ENCODE data around the gene GNA15.
A peak's percentile ranks its signal among the peaks of the same experiment; 100 is the strongest.
"Not testable (repeated sequence)": the region's sequence is repeated elsewhere in the genome, so short reads cannot be mapped to it uniquely, and the experiment has no call there.

The GNA15 gene, protein sequence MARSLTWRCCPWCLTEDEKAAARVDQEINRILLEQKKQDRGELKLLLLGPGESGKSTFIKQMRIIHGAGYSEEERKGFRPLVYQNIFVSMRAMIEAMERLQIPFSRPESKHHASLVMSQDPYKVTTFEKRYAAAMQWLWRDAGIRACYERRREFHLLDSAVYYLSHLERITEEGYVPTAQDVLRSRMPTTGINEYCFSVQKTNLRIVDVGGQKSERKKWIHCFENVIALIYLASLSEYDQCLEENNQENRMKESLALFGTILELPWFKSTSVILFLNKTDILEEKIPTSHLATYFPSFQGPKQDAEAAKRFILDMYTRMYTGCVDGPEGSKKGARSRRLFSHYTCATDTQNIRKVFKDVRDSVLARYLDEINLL

GRCh38 chr19:3135961-3136683, at the start of gene GNA15:
GNA15 (plus strand) TSS chr19:3136033; CDS start chr19:3136451, 418 bp downstream.
- no peak for DNase-seq (ENCODE audit: low read depth, low spot score)

DNA sequence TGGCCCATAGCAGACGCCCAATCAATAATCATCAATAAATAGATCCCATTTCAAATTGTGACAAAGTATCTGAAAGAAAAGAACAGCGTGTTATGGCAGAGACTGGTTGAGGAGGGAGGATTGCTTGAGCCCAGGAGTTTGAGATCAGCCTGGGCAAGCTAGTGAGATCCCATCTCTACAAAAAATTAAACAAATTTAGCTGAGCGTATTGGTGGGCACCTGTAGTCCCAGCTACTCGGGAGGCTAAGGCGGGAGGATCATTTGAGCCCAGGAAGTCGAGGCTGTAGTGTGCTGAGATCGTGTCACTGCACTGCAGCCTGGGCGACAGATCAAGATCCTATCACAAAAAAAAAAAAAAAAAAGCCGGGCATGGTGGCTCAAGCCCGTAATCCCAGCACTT, 48.1 kb upstream of the GNA15 start:
- DNase-seq (ENCODE audit: low read depth, low spot score), result no peak

DNA sequence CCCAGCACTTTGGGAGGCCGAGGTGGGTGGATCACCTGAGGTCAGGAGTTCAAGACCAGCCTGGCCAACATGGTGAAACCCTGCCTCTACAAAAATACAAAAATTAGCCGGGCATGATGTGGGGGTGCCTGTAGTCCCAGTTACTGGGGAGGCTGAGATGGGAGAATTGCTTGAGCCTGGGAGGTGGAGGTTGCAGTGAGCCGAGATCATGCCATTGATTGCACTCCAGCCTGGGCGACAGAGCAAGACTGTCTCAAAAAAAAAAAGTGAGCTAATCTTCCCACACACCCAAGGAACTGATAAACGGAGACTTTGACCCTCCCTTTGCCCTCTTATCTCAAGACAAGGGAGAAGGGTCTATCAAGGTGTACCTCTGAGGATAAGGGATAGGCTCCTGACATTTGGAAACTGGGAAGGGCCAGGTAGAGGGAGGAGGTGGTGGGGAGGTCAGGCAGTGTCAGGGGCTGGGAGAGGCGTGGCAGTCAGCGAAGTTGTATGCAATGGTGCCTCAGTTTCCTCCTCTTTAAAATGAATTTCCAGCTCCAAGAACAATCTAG, 46.5 kb upstream of the GNA15 start:
- DNase-seq (ENCODE audit: low read depth, low spot score), result not testable (repeated sequence)

- DNase-seq (ENCODE audit: low read depth, low spot score), result peak; percentile 67
Measured at GRCh38 chr19:3094601-3095440, 41.0 kb upstream of the GNA15 start.

GRCh38 chr19:3095441-3096191, 40.2 kb upstream of the GNA15 start:
- peak; percentile 34 for DNase-seq (ENCODE audit: low read depth, low spot score)

GRCh38 chr19:3096267-3096901, 39.4 kb upstream of the GNA15 start:
- no peak for DNase-seq (ENCODE audit: low read depth, low spot score)

GRCh38 chr19:3096902-3097326, 38.9 kb upstream of the GNA15 start:
- no peak for DNase-seq (ENCODE audit: low read depth, low spot score)

- no peak for DNase-seq (ENCODE audit: low read depth, low spot score)
Measured at GRCh38 chr19:3097442-3097871, 38.4 kb upstream of the GNA15 start.

- DNase-seq (ENCODE audit: low read depth, low spot score), result no peak
Measured at GRCh38 chr19:3098141-3098514, 37.7 kb upstream of the GNA15 start.

- DNase-seq (ENCODE audit: low read depth, low spot score), result peak; percentile 41
Measured at GRCh38 chr19:3098515-3099346, 37.1 kb upstream of the GNA15 start.

DNA sequence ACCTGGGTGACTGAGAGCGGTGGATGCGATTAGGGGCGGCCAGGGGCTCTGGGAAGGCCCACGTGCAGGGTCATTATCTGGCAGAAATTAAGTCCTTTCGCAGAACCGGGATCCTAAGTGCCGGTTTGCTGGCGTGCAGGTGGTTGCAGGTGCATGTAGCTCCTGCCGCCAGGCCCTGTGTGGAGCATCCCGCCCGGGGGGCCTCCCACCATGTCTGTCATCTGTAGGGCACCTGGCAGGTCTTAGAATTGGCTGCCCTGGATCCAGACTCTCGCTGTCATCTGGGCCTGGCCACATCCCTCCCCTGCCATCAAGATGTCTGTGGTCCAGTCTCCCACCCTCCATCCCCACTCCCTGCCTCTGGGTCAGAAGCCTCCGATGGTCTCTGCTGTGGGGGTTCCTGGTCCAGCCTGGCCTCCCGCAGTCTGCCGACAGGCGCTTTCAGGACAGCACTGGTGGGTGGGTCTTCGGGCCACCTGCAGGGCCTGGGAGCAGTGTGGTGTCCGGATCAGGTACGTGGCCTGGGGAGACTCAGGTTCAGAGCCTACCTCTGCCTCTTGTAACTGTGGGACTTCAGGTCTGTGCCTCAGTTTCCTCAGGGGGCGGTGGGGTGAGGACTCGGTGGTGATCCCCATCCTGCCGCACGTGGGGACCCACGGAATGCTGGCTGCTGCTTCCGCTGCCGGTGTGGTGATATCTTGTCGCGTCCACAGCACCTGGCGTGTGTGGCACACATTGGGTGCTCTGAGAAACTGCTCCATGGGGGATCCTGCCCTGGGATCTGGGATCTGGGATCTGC, 36.3 kb upstream of the GNA15 start:
- DNase-seq (ENCODE audit: low read depth, low spot score), result no peak

DNA sequence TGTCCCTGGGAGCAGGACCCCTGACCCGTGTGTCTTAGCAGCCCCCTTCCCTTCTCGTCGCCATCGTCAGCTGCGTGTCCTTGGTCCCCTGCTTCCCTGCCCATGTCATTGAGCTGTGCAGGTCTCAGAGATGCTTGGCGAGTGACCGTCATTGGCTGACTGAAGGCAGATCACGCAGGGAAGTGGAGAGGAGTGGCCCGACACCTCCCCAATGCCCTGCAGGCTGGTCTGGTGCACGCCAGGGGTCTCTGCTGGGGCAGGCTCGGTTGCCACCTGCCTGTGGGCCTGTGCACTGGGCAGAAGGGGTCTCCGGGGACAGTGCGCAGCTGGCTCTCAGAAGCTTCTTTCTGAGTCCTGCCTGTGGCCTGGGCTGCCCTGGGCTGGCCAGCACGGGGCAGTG, 35.5 kb upstream of the GNA15 start:
- no peak for DNase-seq (ENCODE audit: low read depth, low spot score)

DNA sequence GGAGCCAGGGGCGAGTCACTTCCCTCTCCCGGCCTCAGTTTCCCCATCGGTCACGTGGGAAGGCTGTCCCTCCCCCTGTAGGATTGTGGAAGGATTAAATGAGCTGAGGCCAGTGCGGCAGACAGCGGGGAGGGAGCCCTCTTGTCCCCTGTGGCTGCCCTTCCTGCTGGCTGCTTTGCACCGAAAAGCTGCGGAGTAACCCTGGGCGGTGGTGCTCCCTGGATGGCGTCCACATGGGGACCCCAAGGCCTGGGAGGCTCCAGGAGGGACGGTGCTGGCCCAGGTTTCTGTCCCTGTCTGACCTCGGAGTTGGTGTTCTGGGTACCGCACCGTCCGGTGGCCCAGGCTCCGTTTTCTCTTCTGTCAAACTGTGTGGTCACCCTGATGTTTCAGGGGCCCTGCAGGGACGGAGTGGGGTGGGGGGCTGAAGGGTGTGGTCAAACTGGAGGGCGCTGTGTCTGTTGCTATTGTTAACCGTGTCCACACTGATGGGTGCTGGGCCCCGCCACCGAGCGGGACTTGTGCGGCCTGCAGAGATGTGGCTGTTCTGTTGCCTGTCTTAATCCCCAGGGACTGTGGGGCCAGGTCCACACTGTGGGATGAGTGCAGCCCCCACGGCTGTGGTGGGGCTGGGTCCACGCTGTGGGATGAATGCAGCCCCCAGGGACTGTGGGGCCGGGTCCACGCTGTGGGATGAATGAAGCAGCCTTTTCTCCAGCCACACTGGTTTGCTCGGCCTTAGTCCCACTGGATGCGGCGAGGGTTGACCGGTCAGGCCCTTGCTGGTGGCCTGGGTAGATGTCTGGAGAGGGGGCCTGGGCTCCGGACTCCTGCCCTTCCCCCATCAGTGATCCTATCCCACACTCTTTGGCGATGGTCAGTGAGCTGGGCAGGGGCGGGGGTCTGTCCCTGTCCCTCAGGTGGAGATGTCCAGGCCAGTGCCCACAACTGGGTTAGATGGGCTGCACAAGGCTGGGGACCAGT, 34.8 kb upstream of the GNA15 start:
- DNase-seq (ENCODE audit: low read depth, low spot score), result no peak

DNA sequence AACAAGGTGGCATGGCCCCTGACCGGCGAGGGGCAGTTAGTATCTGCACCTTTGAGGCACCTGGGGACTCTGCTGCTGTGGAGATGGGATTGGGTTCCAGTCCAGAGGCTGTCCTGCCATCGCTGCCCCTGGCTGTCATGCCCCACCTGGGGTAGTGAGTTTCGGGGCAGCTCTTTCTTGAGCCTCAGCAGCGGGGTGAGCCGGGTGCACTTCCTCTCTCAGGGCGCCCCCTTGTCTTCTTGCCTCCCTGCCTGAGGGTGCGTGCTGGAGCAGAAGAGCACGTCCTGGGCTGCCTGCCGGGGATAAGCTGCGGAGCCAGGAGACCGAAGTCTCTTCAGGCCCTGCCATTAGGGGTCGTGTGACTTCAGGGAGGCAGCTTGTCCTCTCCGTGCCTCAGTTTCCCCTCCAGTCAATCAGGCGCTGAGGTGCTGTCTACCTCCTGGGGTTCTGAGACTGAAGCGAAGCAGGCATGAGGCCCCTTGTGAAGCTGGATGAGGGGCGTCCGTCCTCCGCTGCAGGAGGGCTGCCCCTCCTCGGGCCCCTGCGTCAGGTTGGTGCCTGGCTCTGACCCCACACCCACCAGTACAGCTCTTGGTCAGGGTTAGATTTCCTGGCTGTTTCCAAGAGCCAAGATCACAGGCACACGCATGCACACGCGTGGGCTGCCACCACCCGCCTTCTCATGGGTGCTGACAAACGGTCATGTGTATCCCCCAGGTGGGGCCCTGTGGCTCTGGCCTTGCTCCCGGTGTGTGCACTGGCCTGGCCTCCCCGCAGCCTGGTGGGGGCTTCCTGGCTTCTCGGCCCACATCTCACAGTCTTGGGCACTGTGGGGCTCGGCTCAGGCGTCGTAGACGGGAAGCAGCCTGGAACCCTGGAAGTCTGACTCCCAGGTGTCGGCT, 33.3 kb upstream of the GNA15 start:
- DNase-seq (ENCODE audit: low read depth, low spot score), result no peak

GRCh38 chr19:3104708-3104983, 31.2 kb upstream of the GNA15 start:
- no peak for DNase-seq (ENCODE audit: low read depth, low spot score)

- no peak for DNase-seq (ENCODE audit: low read depth, low spot score)
Measured at GRCh38 chr19:3105641-3106508, 30.0 kb upstream of the GNA15 start.
